GM18868 (cell line): ENCODE data around the gene LRRC47.

Source experiments
- ATAC-seq: cut with Tn5 transposase; IDR thresholded peaks from one replicate; pipeline ENCODE4 v1.9.1; 2021; ENCODE audit warnings: mild to moderate bottlenecking, moderate library complexity; ENCODE audit not compliant: unreplicated experiment

The LRRC47 gene

GRCh38 chr1:3787349-3787715 is 9.0 kb downstream of the LRRC47 start:
- ATAC-seq, result no peak

DNA sequence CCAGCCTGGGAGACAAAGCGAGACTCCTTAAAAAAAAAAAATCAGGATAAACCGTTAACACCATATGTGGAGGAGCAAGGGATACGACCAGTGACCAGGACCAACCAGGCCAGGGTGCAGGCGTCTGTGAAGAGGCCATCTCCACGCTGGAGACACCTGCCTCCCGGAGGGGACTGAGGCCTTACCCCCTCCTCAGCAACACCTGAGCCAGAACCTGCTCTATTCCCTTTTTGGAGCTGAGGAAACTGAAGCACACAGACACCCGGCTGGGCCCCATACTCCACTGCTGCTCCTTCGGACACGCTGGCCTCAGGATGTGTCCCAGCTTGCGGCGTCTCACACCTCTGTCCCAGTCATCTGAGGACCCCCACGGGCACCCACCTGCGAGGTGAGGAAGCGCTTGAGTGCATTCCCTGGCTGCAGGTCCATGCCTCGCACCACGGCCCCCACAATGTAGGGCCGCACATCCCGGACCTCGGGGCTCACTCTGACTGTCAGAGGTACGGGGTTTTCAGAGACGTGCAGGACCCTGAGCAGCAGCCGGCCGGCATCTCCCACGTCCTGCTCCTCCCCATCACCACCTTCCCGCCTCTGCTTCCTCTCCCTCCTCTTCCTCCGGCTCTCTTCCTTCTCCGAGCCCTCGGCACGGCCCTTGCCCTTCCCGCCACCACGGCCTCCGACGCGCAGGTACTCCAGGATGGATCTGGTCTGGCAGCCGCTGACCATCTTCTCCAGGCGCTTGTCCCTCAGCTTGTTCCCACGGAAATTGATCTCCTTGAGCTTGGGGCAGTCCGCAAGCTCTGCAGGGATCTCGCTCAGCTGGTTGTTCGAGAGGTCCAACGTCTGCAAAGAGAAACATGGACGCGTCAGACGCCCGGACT is 9.6 kb downstream of the LRRC47 start:
- ATAC-seq, result no peak

DNA sequence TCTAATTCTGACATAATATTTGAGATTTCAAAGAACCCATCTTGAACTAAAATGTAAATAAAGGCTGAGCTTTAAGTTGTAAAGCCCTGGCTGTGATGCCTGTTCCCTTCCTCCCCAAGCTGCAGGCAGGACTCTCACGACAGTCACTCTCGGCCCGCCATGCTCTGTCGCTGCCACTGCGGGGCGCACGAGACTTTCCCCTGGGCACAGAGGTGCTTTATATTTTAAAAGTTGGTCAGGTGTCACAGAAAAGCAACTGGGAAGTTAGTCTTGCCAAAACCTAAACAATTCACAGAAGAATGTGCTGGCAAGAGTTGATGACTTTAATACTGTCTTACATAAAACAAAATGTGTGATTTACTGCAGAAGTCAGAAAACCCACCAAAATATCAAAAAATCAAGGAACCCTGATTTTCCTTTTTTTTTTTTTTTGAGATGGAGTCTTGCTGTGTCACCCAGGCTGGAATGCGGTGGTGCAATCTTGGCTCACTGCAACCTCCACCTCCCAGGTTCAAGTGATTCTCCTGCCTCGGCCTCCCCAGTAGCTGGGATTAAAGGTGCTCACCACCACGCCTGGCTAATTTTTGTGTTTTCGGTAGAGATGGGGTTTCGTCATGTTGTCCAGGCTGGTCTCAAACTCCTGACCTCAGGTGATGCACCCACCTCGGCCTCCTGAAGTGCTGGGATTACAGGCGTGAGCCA is 10.7 kb downstream of the LRRC47 start:
- no peak for ATAC-seq

DNA sequence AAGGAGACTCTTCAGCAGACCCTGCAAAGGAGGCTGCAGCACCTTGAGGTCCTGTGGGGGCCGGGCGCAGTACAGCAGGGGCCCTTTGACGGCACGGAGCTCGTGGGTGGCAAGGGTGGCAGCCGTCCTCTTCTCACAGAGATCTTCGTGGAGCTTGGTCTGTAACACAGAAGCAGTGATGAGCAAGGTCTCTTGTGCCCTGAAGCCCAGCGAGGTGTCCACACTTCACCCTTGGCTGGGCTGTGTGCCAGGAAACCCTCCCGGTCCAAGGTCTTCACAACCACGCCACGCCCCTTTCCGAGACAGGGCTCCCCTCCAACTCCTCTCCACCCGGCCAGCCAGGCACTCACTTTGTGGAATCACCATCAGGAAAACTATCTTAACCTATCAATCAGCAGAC is 11.3 kb downstream of the LRRC47 start:
- no peak for ATAC-seq

DNA sequence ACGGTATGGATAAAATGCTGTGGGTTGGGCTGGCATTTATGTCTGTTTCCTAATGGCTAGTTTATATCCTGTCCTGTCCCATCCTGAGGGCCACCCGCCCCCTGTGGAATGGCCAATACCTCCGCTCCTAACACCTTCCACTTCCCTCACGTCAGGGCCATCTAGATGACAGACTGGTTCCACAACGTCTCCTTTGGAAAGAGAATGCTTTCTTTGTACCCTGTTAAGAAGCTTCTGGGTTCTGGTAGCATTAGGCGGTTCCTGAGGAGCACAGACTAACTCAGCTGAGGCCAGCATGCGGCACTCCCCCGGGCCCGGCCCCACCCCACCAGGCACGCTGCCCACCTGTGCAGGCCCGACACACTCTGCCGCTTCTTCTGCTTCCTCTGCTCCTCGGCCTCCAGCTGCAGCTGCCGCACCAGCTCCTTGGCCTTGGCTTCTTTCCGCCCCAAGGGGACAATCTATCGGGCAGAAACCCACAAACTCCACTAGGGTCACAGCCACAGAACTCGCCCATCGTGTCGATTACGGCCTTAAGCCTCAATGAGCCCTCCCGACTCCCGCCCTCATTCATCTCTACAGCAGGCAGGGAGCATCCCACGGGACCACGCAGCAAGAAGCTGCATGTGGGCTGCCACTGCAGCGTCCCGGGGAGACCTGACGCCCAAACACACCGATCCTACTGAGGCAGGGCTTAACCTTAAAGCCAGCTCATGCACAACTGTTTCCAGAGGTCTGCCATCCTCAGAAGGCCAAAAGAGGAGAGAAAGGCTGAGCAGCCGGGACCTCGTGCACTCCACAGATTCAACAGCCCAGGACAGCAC is 12.4 kb downstream of the LRRC47 start:
- no peak for ATAC-seq

- no peak for ATAC-seq
Measured at GRCh38 chr1:3780901-3781300, 15.4 kb downstream of the LRRC47 start.

DNA sequence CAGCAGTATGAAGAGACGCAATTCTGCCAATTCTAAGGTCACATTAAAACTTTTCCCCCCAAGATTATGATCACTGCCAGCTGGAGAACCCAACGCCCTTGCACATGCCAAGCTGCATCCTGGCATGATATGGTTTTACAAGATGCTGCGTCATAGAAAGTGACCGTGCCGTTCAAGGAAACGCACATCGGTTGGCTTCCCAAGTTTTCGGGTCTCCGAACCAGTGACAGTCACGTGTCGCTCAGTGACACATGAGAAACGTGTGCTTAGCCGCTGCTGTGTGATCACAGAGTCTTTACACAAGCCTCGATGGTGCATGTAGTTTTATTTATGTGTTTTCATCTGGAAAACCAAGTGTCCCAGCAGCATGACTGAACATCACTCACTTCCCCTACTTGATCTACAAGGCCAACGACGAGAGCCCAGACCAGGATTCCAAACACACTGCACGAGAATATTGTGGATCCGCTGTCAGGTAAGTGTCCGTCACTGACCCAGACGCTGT is 16.3 kb downstream of the LRRC47 start:
- ATAC-seq, result no peak

DNA sequence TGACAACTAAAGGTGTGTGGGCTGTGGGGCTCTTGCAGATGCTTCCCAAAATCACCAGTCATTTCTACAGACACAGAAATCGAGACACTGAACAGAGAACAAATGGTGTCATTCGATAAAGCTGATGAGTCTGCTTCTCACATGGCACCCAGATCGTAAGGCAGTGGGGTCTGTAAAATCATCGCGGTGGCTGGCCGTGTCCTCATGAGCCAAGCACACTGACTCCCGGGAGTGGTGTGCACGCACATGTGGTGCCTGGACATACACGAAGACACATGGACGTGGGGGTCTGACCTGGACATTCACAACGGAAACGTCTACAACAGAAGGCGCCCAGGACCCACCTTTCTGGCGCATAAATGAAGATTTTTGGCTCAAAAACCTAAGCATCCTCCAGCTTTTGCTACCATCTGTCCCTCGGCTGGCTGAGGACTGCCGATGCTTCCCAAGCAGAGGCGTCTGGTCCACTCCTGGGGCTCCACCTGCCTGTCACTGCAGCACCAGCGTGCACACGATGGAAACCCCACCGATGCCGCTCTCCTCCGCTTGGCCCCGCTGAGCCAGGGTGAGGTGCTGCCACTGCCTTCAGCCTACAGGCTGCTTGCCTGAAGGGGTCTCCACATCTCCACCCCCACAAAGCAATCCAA is 16.9 kb downstream of the LRRC47 start:
- no peak for ATAC-seq

GRCh38 chr1:3778590-3779264 is 17.6 kb downstream of the LRRC47 start:
- ATAC-seq, result no peak

GRCh38 chr1:3777647-3778589 is 18.4 kb downstream of the LRRC47 start:
- no peak for ATAC-seq

DNA sequence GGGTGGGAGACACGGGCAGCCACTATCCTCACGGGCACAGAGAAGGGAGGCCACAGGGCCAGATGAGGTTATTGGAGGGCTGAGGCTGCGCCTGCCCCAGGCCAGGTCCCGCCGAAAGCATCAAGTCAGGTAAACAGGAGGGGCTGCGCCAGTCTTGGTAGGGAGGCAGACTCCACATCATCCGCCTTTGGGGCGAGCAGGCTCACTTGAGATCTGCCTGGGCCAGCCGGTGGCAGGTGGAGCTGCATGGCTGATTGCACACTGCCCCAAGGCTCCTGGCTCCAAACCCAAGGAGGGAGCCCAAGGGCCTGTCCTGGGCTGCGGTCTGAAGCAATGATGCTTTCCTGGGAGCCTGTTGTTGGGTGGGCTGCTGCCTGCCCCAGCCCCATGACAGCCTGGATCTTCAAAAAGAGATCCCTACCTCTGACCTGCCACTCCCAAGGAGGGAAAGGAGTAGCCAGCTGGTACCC is 19.2 kb downstream of the LRRC47 start:
- ATAC-seq, result no peak

DNA sequence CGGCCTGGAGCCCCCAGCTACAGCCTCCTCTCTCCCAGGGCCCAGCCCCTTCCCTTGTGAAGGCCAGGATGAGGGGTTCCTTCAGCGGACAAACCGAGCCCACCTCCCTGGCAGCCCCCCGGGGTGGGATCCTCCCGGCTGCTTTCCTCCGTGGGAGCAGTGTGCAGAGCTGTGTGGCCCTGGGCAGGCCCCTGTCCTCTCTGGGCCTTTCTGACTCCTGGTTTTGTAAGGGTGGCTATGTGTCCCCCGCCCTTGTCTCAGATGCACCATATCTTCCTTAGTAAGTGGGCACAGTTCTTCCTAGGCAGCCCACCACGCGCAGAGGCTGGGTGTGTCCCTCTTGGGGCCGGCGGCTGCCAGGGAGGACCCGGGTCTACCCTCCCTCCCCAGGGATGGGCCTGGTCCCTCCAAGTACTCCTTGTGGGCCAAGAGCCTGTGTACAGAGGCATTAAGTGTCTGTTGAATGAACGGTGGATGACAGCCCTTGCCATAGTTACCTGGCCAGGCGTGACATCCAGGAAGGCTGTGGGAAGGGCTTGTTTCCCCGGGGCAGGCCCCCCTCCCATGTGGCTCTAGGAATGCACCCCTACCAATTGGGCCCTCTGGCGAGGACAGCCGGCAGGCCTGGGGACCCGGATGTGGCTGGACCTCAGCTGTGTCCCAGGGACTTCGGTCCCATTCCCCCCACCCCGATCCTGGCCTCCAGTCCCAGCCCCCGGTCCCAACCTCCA is 19.9 kb downstream of the LRRC47 start:
- ATAC-seq, result no peak

- ATAC-seq, result no peak
Measured at GRCh38 chr1:3775490-3776230, 20.6 kb downstream of the LRRC47 start.

DNA sequence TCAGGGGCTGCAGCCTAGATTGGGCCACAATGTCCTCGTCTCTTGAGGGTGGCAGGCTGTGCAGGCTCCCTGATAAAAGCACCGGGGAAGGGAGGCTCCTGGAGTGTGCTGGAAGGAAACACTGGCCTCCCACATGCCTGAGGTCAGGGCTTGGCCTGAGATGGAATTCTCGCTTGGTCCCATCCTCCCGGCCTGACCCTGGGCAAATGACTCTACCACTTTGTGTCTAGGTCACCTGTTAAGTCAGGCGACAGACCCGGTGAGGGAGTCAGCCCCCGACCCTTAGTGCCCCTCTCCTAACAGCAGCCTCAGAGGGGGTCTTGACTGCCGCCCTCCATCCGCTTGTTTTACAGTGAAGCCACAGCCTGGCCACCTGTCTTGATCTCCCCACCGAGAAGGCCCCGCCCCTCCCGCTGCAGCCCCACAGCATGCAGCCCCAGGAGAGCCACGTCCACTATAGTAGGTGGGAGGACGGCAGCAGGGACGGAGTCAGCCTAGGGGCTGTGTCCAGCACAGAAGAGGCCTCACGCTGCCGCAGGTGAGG is 21.3 kb downstream of the LRRC47 start:
- ATAC-seq, result no peak

- no peak for ATAC-seq
Measured at GRCh38 chr1:3774276-3774945, 21.9 kb downstream of the LRRC47 start.

DNA sequence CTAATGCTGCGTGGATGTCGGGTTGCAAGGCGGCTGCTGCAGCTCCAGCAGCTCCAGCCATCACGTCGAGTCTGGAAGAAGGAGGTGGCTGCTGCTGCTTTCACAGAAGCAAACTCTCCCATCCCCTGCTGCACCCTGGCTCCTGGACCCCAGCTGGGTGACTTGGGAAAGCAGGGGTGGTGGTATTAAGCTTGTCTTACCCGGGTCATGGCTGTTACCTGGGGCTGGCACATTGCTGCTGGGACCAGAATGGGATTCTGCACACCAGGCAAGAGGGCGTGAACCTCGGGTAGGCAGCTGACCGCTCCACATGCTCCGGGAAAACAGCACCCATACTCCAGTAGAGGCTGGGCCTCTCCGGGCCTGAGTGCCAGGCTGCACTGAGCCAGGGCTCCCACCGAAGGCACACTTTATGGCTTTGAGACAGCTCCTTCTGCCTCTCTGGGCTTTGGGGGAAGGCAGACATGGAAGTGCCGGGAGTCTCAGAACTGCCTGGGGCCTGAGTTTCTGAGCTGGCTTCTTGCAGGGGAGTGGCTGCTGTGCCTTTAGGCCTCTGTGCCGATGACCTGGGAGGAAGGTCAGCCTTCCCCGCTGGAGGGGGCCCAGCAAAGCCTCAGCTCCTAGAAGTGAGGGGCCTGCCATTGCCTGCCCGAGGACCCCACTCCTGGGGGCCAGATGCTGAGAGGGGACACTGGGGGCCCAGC is 22.6 kb downstream of the LRRC47 start:
- ATAC-seq, result no peak
